ENCODE results near the gene TOMM20. TPM values are rescaled to one million over a fixed set of nuclear protein-coding genes. Genes with fewer than 3 reads are reported as not detected.

Gene TOMM20
- 88.2 and 115 TPM in 2 replicates for total RNA-seq

GRCh38 chr1:235128456-235129328, at the start of gene TOMM20:
Gene TOMM20 (minus strand): TSS chr1:235128837. CDS start chr1:235128715, 122 bp downstream.

GRCh38 chr1:235160957-235161684, 32.5 kb upstream of the TOMM20 start, which contains the start of gene RBM34:
Gene RBM34 (minus strand): TSS chr1:235161250. CDS start chr1:235161226, 24 bp downstream.

Other genes with a start within 250 kb of the TOMM20 start
- 65.1 and 67.7 TPM in 2 replicates for gene RBM34, start 32.4 kb upstream of the TOMM20 start, total RNA-seq
- 28.2 and 44.3 TPM in 2 replicates for gene ARID4B, start 199.3 kb upstream of the TOMM20 start, total RNA-seq
- 12.3 and 22.3 TPM in 2 replicates for gene GGPS1, start 199.7 kb upstream of the TOMM20 start, total RNA-seq
- 21.4 and 39.5 TPM in 2 replicates for gene TBCE, start 238.6 kb upstream of the TOMM20 start, total RNA-seq